HG02623 (cell line): ENCODE results near the gene NXT1.

Experiments
- ATAC-seq: cut with Tn5 transposase; IDR thresholded peaks from one replicate; pipeline ENCODE4 v1.9.1; 2021; ENCODE audit warnings: moderate library complexity; ENCODE audit not compliant: unreplicated experiment

NXT1 gene

GRCh38 chr20:23386304-23387117 is 35.9 kb downstream of the NXT1 start:
- no peak for ATAC-seq

DNA sequence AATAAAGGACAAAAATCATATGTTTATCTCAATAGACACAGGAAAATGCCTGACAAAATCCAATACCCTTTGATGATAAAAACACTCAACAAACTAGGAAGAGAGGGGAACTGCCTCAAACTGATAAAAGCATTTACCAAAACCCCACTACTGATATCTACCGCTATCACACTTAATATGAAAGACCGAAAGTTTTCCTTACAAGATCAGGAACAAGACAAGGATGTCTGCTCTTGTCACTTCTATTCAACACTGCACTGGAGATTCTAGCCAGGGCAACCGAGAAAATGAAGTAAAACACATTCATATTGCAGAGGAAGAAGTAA is 36.5 kb downstream of the NXT1 start:
- ATAC-seq: no peak

DNA sequence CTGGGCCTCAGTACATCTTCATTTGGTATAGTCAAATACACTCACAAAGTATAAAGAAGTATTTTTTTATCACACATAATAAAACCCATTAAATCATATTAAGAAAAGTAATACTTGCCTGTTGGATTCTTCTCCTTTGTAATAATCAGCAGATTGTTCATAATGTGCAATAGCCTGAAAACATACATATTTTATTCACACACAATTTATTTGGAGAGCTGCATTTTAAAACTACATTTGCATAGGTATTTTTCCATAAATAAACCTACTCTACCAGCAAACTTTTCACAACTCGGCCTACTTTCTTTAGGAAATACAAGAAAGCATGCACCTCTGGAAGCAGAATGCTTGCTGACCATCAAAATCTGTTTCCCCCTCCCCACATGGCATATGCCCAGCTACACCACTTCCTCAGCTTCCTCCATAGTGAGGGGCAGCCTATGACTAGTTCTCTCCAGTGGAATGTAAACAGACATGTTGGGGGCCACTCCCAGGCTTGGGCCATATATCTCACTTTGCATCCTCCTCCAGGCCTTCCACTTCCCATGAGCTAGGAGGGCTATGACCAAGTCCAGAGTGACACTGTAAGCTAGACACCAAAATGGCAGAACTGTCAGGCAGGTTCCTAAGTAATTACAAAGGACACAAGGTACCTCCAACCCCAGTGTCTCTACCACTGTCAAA is 39.6 kb downstream of the NXT1 start:
- ATAC-seq: no peak

- ATAC-seq: peak; percentile 50
Measured at GRCh38 chr20:23391707-23392310, 41.2 kb downstream of the NXT1 start.

DNA sequence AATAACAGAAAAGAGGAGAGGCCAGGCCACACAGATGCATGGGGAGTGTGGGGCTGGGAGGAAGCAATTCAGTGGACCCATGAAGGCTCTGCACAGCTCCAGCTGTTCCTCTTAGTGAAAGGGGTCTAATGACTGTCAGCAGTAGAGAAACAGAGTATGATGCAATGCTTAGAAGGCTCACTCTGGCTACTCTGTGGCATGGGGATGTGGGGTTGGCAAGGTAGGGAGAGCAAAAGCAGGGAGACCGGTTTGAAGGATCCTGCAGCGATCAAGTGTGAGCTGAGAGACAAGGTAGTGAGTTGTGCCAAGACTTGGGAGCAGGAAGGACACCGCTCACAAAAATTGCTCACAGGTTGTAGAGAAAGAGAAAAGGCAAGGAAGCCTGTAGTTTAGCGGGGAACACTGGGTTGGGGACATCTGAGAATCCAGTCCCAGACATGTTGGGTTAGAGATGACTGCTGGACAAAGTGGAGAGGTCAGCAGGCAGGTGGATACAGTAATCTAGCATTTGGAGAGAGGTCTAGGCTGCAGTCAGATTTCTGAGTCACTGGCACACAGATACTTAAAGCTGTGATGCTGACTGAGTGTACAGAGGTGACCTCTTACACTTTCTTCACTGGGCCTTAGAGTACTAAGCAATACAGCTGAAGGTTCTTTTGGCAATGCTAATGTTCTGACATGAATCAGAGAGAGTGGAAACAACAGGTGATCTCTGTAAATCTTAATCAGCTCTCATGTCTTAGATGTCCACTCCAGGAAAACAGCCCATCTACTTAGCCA is 43.6 kb downstream of the NXT1 start:
- ATAC-seq: no peak

DNA sequence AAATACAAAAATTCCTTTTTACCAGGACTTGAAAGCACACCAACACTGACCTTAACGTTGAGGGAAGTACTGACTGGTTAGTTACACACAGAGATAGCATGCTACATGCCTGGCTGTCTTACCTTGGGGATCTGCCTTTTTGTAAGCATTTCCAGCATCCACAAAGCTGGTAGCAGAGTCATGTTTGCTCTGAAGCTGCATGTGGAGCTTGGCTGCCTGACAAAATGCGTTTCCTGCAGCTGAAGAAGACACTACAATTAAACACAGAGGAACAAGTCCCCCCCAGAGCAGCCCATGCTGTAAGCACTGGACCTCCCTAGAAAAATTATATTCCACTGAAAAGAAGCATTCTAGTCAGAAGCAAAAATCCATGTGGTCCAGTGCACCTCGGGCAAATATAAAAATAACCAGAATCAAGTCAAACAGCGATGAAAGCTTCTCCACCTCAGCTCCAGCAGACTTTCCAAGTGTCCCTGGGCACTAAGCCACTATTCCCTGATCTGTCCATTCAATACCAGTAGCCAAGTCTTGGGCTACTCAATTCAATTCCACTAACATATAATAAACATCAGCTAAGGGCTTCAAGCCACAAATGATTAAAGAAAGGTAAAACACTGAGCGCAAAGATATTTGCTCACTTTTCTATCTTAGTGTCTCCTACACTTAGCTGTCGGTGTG is 46.5 kb downstream of the NXT1 start:
- no peak for ATAC-seq

DNA sequence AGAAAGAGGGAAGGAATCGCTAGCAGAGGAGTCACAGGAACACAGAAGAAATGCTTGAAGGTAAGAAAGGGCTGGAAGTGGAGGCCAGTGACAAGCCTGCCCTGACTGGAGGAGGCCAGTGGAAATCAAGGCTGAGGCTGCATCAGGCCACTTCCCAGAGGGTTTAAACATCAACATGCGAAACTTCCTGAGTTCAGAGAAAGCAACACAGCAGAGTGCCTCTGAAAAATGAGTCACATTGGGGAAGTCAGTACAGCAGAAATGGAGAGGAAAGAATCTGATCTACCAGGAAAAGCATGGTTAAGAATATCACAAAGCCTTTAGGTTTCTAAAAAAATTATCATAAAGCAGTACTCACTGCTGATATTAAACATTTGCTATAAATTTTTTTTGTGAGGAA is 47.4 kb downstream of the NXT1 start:
- no peak for ATAC-seq

DNA sequence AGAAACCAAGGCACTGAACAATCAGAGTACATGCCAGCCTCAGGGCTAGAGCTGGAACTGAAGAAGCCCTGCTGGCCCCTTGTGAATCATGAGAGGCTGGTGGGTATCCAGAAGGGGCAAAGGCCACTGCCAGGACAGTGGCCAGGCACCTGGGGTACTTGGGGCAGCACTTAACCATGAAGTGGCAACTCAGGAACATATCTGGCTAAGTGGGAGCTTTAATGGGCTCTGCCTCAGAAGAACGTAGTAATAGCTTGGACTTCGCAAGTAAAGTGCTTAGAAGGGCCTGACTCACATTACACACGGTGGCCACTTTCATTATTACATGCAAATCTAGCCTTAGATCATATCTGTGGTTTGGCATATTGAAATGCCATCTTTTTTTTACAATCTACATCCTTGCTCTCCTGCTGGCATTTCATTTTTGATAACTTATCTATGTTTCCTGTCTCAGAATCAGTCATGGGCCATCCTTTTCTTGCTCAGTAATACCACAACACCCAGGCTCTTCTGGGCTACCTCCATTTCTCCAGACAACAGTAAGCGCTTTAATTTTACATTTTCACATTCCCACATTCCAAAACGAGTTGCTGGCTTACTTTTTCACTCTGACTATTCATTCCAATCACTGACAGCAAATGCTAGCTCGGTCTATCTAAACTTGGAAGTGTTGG is 49.1 kb downstream of the NXT1 start:
- ATAC-seq: no peak

GRCh38 chr20:23401051-23401450 is 50.5 kb downstream of the NXT1 start:
- no peak for ATAC-seq

DNA sequence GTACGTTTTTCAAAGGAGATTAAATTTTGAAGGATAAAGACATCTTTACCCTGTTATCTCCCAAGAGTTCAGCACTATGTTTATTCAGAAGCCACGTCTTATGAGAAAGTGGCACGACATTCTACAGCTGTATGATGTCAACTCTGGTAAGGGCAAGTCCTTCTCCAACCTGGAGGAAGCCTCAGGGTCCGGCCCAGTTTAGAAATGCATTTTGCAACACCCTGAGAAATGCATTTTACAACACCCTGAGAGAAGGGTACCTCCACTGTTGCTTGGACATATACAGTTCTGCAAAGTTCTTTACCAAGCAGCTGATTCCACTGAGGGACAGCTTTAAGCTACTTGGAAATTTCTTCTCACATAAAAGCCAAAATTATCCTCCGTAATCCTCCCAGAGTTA is 53.2 kb downstream of the NXT1 start:
- no peak for ATAC-seq

DNA sequence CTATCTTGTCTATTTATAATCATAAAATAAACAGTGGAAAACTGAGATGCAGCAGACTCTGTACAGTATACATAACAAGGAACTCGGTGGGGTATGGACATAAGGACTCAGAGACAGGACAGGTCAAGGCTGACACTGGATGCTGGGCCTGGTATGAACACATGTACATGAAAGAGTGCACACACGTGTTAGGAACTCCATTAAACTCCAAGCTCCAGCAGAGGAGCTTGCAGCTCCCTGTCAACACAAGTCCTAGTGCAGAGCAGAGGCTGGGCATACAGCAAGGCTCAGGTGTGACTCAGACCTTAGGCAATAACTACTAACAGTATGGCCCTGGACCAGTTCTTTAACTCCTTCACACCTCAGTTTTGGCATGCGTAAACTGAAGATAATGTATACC is 53.6 kb downstream of the NXT1 start:
- no peak for ATAC-seq
